Measurements from ENCODE around the gene NOP56.

NOP56 gene

DNA sequence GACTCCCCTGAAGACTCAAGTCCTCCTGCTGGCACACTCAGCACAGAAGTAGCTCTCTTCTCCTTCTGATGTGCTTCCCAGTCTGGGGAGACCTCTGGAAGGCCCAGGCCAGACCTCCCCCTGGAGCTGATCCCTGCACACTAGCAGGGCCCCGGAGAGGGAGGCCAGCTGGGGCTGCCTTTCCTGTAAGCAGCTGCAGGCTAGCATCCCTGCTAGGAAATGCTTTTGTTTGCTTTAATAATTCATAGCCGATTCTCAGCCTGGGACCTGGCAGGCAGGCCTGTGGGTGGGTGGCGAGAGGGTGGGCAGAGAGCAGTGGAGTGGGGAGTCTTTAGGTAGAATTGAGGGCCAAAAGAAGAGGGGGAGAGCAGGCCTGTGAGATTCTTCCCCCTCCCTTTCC lies 45.3 kb downstream of the NOP56 start:
- no peaks in the 10 kb centered on the region for H3K36me3 ChIP-seq (ENCODE audit: insufficient read depth, low read length)
- no peak overlapping the region for H3K9ac ChIP-seq (ENCODE audit: low read depth, low read length)
- no peak overlapping the region for H3K4me2 ChIP-seq (ENCODE audit: low read length)
- H3K4me3 ChIP-seq (ENCODE audit: low read length): no peak overlapping the region
- peaks cover 82% of the 10 kb centered on the region for H3K27me3 ChIP-seq (ENCODE audit: control insufficient read depth, insufficient read depth, low read length)
- H3K4me1 ChIP-seq (ENCODE audit: control insufficient read depth, insufficient read depth, low read length): no peaks in the 10 kb centered on the region
- H3K9me3 ChIP-seq (replicated peaks; ENCODE audit: low read length): no peaks in the 10 kb centered on the region

DNA sequence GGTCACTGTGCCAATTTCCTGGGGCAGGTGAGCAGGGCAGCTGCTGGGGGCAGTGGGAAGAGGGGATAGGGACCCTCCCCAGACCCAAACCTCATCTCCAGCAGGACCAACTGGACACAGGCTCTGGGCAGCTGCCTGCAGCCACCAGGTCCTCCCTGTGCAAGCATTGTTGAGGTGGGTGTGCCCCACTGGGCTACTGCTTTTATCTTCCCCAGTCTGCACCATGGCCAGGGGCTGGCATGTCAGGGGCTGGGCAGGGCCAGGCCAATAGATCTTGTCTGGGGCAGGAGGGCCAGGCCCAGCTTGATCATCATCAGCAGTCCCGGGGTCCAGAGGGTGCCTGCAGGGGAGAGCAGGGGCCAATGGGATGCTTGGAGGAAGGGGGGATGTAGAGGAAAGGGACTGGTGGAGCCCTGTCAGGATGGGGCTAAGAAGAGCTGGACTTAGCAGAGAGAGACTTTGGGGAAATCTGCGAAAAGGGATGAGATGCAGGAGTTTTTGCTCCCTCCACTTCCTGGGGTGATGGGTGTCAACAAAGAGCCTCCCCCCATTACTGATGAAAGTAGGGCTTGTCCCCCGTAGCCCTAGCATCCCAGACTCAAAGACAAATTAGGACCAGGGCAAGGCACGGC lies 45.9 kb downstream of the NOP56 start:
- H3K4me3 ChIP-seq (ENCODE audit: low read length): no peak overlapping the region
- peaks cover 85% of the 10 kb centered on the region for H3K27me3 ChIP-seq (ENCODE audit: control insufficient read depth, insufficient read depth, low read length)
- no peaks in the 10 kb centered on the region for H3K36me3 ChIP-seq (ENCODE audit: insufficient read depth, low read length)
- H3K4me1 ChIP-seq (ENCODE audit: control insufficient read depth, insufficient read depth, low read length): no peaks in the 10 kb centered on the region
- H3K9ac ChIP-seq (ENCODE audit: low read depth, low read length): no peak overlapping the region
- H3K4me2 ChIP-seq (ENCODE audit: low read length): no peak overlapping the region
- no peaks in the 10 kb centered on the region for H3K9me3 ChIP-seq (replicated peaks; ENCODE audit: low read length)

DNA sequence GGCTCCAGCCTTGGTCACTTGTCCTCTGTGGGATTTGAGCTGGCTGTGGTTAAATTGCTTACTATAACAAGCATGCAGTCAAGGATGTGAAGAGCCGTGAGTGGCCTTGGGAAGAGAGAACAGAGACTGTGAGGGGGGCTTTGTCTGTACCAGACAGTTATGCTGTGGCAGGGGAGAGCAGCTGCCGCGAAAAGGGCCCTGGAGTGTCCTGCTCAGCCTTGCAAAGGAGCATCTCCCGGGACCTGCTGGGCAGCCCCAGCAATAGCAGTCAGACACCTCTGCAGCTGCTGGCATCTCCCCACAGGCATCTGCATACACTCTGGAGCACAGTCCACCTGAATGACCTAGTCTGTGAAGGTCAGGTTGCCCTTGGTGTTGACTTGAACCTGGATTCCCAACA lies 46.5 kb downstream of the NOP56 start:
- Histone ChIP-seq H3K4me1 (ENCODE audit: control insufficient read depth, insufficient read depth, low read length) (no peaks in the 10 kb centered on the region), H3K27me3 (ENCODE audit: control insufficient read depth, insufficient read depth, low read length) (peaks cover 83% of the 10 kb centered on the region), H3K4me3 (ENCODE audit: low read length) (no peak overlapping the region), H3K9me3 (replicated peaks; ENCODE audit: low read length) (no peaks in the 10 kb centered on the region), H3K4me2 (ENCODE audit: low read length) (no peak overlapping the region), H3K9ac (ENCODE audit: low read depth, low read length) (no peak overlapping the region), H3K36me3 (ENCODE audit: insufficient read depth, low read length) (no peaks in the 10 kb centered on the region)

DNA sequence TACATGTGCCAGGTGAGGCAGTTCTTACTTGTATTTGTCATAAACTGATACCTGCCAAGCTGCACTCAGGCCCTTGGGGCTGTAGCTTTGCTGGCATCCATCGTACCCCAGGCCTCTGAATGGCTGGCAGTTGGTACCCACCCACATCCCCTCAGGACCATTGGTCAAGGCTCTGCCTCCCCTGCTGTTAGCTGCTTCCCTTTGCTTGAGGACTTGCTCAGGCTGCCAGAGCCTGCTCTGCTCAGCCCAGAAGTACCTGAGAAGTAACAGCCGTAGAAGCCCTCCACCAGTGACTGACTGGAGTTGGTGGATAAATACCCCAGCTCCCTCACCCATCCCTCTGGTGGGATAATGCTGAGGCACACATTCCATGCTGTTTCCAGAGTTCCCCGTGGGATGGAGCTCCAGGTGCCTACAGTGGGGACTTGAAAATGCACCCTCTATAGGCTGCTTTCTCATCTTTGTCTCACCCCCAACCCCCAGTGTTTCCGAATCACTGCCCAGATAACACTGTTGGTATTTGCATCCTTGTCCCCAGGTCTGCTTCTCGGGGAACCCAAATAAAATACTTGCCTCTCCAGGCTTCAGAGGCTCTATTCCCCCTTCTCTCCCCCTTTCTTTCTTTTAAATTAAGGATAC lies 47.5 kb downstream of the NOP56 start:
- no peaks in the 10 kb centered on the region for H3K9me3 ChIP-seq (replicated peaks; ENCODE audit: low read length)
- H3K4me1 ChIP-seq (ENCODE audit: control insufficient read depth, insufficient read depth, low read length): no peaks in the 10 kb centered on the region
- H3K4me2 ChIP-seq (ENCODE audit: low read length): no peak overlapping the region
- no peak overlapping the region for H3K4me3 ChIP-seq (ENCODE audit: low read length)
- H3K36me3 ChIP-seq (ENCODE audit: insufficient read depth, low read length): no peaks in the 10 kb centered on the region
- H3K9ac ChIP-seq (ENCODE audit: low read depth, low read length): no peak overlapping the region
- peaks cover 83% of the 10 kb centered on the region for H3K27me3 ChIP-seq (ENCODE audit: control insufficient read depth, insufficient read depth, low read length)

DNA sequence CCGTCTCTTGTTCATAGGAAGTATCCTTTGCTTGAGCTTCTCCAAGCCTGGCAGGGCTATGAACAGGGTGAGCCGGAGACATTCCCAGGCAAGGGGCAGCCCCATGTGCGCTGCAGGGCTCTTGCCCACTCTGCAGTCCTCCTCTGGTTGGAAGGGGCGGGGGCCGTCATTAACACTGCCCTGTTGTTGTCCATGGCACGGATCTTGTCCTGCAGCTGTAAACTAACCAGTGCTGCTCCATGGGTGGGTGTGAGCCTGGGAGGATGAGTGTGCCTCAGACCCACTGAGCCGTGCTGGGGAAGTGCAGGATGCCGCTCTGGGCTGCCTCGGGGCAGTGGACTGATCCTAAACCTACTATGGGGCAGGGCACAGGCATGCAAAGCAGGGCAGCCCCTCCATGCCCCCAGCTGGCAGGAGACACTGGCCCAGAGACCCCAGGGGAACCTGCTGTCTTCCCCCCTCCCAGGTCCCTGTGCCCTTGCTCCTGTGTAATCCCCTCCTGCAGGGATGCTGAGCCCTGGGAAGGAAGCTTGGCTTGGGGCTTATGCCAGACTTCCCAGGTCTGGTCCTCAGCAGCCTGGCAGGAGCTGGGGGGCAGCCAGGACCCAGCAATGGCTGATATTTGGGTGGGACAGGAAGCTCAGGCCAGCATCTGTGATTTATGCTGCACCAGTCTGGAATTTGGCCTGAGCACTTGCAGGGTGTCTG lies 48.6 kb downstream of the NOP56 start:
- Histone ChIP-seq H3K9ac (ENCODE audit: low read depth, low read length) (no peak overlapping the region), H3K4me3 (ENCODE audit: low read length) (no peak overlapping the region), H3K4me2 (ENCODE audit: low read length) (no peak overlapping the region), H3K4me1 (ENCODE audit: control insufficient read depth, insufficient read depth, low read length) (no peaks in the 10 kb centered on the region), H3K36me3 (ENCODE audit: insufficient read depth, low read length) (no peaks in the 10 kb centered on the region), H3K9me3 (replicated peaks; ENCODE audit: low read length) (no peaks in the 10 kb centered on the region), H3K27me3 (ENCODE audit: control insufficient read depth, insufficient read depth, low read length) (peaks cover 78% of the 10 kb centered on the region)

DNA sequence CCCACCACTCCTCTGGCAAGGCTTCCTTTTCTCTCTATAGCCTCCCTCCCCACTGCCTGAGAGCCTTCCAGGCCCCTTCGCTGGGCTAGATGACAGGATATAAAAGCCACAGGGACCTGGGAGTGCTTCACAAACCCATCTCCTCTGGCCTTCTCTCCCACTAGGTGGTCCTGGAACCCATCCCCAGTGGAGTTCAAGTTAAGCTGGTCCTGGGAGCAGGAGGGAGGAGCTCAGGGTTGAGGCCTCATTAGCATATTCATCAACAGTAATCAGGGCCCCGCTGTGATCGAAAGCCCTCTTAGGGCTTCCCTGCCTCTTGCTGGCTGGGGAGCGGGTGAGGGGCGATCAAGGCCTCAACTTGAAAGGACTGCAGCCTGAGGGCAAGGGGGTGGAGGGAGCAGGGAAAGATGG lies 49.2 kb downstream of the NOP56 start:
- H3K4me2 ChIP-seq (ENCODE audit: low read length): no peak overlapping the region
- H3K27me3 ChIP-seq (ENCODE audit: control insufficient read depth, insufficient read depth, low read length): peaks cover 80% of the 10 kb centered on the region
- no peaks in the 10 kb centered on the region for H3K4me1 ChIP-seq (ENCODE audit: control insufficient read depth, insufficient read depth, low read length)
- no peaks in the 10 kb centered on the region for H3K9me3 ChIP-seq (replicated peaks; ENCODE audit: low read length)
- H3K9ac ChIP-seq (ENCODE audit: low read depth, low read length): no peak overlapping the region
- no peak overlapping the region for H3K4me3 ChIP-seq (ENCODE audit: low read length)
- no peaks in the 10 kb centered on the region for H3K36me3 ChIP-seq (ENCODE audit: insufficient read depth, low read length)

DNA sequence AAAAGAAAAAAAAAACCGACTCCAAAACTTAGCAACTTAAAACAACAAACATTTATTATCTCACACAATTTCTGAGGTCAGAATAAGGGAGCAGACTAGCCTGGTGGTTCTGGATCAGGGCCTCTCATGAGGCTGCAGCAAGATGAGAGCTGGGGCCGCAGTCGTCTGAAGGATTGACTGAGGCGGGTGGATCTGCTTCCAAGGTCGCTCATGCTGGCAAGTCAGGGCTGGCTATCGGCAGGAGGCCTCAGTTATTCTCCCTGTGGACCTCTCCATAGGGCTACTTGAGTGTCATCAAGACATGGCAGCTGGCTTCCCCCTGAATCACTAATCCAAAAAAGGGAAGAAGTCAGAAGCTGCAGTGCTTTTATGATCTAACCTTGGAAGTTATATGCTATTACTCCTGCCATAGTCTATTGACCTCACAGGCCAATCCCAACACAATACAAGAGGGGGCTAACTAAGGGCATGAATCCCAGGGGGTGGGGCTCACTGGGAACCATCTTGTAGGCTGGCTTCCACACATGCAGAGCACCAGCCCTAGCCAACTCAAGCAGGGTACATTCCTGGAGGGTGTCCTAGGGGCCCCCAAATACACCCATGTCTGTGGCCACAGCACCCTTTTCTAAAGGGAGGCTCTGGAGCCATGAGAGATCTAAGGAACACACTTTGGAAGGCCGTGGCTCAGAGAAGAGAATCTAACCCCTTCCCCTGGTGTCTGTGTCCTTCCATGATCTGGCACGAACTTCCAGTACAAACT lies 51.5 kb downstream of the NOP56 start:
- Histone ChIP-seq H3K9me3 (replicated peaks; ENCODE audit: low read length) (no peaks in the 10 kb centered on the region), H3K9ac (ENCODE audit: low read depth, low read length) (no peak overlapping the region), H3K4me3 (ENCODE audit: low read length) (no peak overlapping the region), H3K27me3 (ENCODE audit: control insufficient read depth, insufficient read depth, low read length) (peaks cover 83% of the 10 kb centered on the region), H3K36me3 (ENCODE audit: insufficient read depth, low read length) (no peaks in the 10 kb centered on the region), H3K4me1 (ENCODE audit: control insufficient read depth, insufficient read depth, low read length) (no peaks in the 10 kb centered on the region), H3K4me2 (ENCODE audit: low read length) (no peak overlapping the region)

DNA sequence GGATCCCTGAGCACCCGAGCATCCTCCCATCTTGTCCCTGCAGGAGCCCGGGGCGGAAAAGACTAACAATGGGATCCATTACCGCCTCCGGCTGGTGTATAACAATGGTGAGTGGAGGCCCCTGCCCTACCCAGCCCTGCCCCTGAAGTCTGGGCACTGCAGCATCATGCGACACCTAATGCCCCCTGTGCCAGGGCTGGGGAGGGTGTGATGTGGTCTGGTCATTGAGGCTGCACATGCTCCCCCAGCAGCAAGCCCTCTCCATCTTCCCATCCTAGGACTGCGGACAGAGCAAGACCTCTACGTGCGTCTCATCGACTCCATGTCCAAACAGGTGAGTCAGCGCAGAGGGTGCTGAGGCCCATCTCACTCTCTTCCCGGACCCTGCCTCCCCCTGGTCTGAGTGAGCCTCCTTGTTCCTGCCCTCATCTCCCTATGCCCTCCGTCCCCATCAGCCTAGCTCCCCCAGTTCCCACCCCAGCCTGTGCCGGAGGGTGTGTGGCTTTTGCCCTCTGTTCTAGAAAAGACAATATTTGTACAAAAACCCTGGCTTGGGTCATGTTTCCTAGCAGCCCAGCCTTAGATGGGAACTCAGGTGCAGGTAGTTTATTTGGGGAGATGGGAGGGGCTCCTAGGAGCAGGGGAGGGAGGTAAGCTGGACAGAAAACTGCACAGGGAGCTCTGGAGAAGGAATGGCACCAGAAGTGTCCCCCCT lies 53.7 kb downstream of the NOP56 start:
- H3K27me3 ChIP-seq (ENCODE audit: control insufficient read depth, insufficient read depth, low read length): peaks cover 77% of the 10 kb centered on the region
- no peak overlapping the region for H3K4me2 ChIP-seq (ENCODE audit: low read length)
- no peak overlapping the region for H3K4me3 ChIP-seq (ENCODE audit: low read length)

DNA sequence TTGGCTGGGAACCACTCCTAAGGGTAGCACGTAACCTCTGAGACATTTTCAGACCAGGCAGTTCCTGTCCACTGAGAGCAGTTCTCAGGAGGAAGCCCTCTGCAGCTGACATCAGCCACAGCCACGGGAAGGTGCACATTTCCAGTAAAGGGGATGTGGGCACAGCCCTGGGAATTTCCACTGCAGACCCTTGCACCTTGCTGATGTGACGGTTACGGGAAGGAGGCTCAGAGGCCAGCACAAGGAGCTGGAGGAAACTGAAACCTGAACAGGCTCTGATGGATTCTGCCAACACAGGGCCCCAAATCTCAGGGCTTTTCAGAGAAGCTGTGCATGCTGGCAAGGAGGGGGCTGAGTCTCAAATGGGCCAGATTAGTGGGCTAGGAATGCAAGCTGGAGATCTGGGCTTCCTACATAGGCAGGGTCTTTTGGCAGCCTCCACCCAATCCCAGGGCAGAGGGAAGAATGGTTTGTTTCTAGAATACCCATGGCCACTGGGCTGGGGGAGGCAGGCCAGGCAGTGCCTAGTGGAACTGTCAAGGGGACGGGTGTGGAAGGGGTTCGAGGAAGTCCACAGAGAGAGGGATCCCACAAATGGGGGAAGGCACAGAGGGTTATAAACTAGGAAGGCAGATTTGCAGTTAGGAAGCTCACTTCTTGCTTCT lies 54.4 kb downstream of the NOP56 start:
- Histone ChIP-seq H3K36me3 (ENCODE audit: insufficient read depth, low read length) (no peaks in the 10 kb centered on the region), H3K4me2 (ENCODE audit: low read length) (no peak overlapping the region), H3K9me3 (replicated peaks; ENCODE audit: low read length) (no peaks in the 10 kb centered on the region), H3K27me3 (ENCODE audit: control insufficient read depth, insufficient read depth, low read length) (peaks cover 76% of the 10 kb centered on the region), H3K4me3 (ENCODE audit: low read length) (no peak overlapping the region), H3K4me1 (ENCODE audit: control insufficient read depth, insufficient read depth, low read length) (no peaks in the 10 kb centered on the region), H3K9ac (ENCODE audit: low read depth, low read length) (no peak overlapping the region)

More for the DNA sequence above, 53.7 kb downstream of the NOP56 start:
- Histone ChIP-seq H3K9me3 (replicated peaks; ENCODE audit: low read length) (no peaks in the 10 kb centered on the region), H3K4me1 (ENCODE audit: control insufficient read depth, insufficient read depth, low read length) (no peaks in the 10 kb centered on the region), H3K9ac (ENCODE audit: low read depth, low read length) (no peak overlapping the region), H3K36me3 (ENCODE audit: insufficient read depth, low read length) (no peaks in the 10 kb centered on the region)

DNA sequence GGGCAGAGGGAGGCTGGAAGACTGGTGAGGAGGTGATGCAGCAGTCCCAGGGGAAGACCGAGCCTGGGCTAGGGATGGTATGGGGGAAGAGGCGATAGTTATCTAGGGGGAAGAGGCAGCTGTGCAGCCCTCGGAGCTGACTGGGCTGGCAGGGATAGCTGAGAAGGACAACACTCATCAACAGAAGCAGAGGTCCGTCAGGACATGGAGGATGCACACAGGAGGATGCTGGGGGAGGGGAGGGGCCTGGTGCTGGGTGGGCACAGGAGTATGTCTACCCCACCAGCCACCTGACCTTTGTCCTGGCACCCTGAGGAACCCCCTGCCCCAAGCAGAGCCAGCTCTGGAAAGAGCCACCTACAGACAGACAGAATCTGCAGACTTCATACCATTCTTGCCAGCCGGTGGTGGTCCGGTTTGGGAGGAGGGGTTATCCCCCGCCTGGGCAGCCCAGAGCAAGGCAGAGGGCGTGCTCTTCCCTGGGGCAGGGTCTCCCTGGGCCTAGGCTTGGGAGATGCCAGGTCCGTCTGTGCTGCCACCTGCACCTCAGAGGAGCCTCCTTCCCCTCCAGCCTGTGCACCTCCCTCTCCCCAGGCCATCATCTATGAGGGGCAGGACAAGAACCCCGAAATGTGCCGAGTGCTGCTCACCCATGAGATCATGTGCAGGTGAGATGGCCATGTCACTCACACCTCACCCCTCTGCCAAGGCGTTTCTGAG lies 55.1 kb downstream of the NOP56 start:
- Histone ChIP-seq H3K4me1 (ENCODE audit: control insufficient read depth, insufficient read depth, low read length) (no peaks in the 10 kb centered on the region), H3K4me2 (ENCODE audit: low read length) (no peak overlapping the region), H3K9me3 (replicated peaks; ENCODE audit: low read length) (no peaks in the 10 kb centered on the region), H3K9ac (ENCODE audit: low read depth, low read length) (no peak overlapping the region), H3K4me3 (ENCODE audit: low read length) (no peak overlapping the region), H3K27me3 (ENCODE audit: control insufficient read depth, insufficient read depth, low read length) (peaks cover 77% of the 10 kb centered on the region), H3K36me3 (ENCODE audit: insufficient read depth, low read length) (no peaks in the 10 kb centered on the region)
